Mucosa of stomach (tissue), 1 donor: ENCODE data around the gene CEP164.

ENCODE experiments used
- H3K27me3 ChIP-seq: one replicate; pipeline ENCODE4 v1.7.0; 2013; ENCODE audit warnings: mild to moderate bottlenecking, low read length; ENCODE audit not compliant: control insufficient read depth, insufficient read depth
- H3K36me3 ChIP-seq: one replicate; pipeline ENCODE4 v1.7.0; 2013; ENCODE audit warnings: low read length; ENCODE audit not compliant: control insufficient read depth, insufficient read depth
- H3K4me1 ChIP-seq: one replicate; pipeline ENCODE4 v1.7.0; 2013; ENCODE audit warnings: mild to moderate bottlenecking, low read length; ENCODE audit not compliant: control insufficient read depth, insufficient read depth
- H3K4me3 ChIP-seq: one replicate; pipeline ENCODE4 v1.7.0; 2013; ENCODE audit warnings: low read length
- H3K9ac ChIP-seq: one replicate; pipeline ENCODE4 v1.7.0; 2013; ENCODE audit warnings: mild to moderate bottlenecking, low read length, moderate library complexity
- H3K9me3 ChIP-seq: one replicate; pipeline ENCODE4 v1.7.0; 2013; ENCODE audit warnings: mild to moderate bottlenecking, low read length, moderate library complexity; ENCODE audit not compliant: control insufficient read depth
- donor health status: Pancreatic carcinoma.

Gene CEP164

GRCh38 chr11:117295438-117296137, 32.1 kb upstream of the CEP164 start:
- Histone ChIP-seq H3K36me3 (peaks cover 4% of the 10 kb centered on the region), H3K9ac (no peak overlapping the region)

GRCh38 chr11:117296881-117297280, 30.8 kb upstream of the CEP164 start:
- H3K9ac ChIP-seq = no peak overlapping the region
- H3K4me3 ChIP-seq = no peak overlapping the region
- H3K4me1 ChIP-seq = peaks cover 16% of the 10 kb centered on the region

More at GRCh38 chr11:117295438-117296137, 32.1 kb upstream of the CEP164 start:
- H3K4me3 ChIP-seq = no peak overlapping the region
- H3K9me3 ChIP-seq = no peaks in the 10 kb centered on the region
- H3K4me1 ChIP-seq = peaks cover 16% of the 10 kb centered on the region
- no peaks in the 10 kb centered on the region for H3K27me3 ChIP-seq

DNA sequence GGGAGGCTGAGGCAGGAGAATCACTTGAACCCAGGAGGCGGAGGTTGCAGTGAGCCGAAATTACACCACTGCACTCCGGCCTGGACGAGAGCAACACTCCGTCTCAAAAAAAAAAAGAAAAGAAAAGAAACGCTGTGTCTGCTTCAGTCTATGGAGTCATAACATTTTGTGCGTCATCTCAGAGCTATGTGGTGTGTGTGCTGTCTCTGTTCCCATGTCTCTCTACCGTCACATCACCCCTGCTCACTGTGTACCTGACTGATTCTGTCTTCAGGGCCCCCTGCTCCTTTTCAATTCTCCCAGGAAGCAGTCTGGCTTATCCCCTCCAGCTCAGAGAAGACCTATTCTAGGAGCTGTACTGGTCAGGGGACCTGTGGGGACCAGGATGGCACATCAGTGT, 29.5 kb upstream of the CEP164 start:
- no peaks in the 10 kb centered on the region for H3K36me3 ChIP-seq
- no peaks in the 10 kb centered on the region for H3K9me3 ChIP-seq
- no peaks in the 10 kb centered on the region for H3K27me3 ChIP-seq
- H3K9ac ChIP-seq = no peak overlapping the region
- peaks cover 16% of the 10 kb centered on the region for H3K4me1 ChIP-seq
- H3K4me3 ChIP-seq = no peak overlapping the region

More at GRCh38 chr11:117296881-117297280, 30.8 kb upstream of the CEP164 start:
- Histone ChIP-seq H3K9me3 (no peaks in the 10 kb centered on the region), H3K36me3 (peaks cover 4% of the 10 kb centered on the region), H3K27me3 (no peaks in the 10 kb centered on the region)

- Histone ChIP-seq H3K4me3 (no peak overlapping the region), H3K27me3 (no peaks in the 10 kb centered on the region), H3K9ac (peak overlapping the region; percentile 32), H3K4me1 (peaks cover 16% of the 10 kb centered on the region), H3K9me3 (no peaks in the 10 kb centered on the region), H3K36me3 (no peaks in the 10 kb centered on the region)
Observed at GRCh38 chr11:117299351-117300282, 28.0 kb upstream of the CEP164 start.

- H3K9ac ChIP-seq = peak overlapping the region; percentile 32
- H3K27me3 ChIP-seq = no peaks in the 10 kb centered on the region
- no peaks in the 10 kb centered on the region for H3K9me3 ChIP-seq
- H3K4me1 ChIP-seq = peaks cover 16% of the 10 kb centered on the region
- no peak overlapping the region for H3K4me3 ChIP-seq
- H3K36me3 ChIP-seq = no peaks in the 10 kb centered on the region
Observed at GRCh38 chr11:117300283-117300663, 27.4 kb upstream of the CEP164 start.

DNA sequence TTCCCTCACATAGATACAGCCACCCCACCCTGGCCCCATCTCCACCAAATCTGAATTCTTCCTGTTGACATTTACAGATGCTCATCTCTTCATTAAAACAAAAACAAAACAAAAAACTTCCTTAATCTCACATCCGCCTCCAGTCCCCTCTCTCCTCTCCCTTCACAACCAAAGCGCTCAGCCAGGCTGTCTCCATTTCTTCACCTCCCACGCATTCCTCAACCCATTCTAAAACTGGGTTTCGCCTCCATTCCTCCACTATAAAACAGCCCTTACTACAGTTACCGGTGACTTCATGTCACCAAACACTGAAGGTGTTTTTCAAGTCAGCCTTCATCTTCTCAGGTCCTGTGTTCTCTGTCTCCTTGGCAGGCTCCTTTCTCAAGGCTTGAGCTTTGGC, 26.9 kb upstream of the CEP164 start:
- Histone ChIP-seq H3K36me3 (no peaks in the 10 kb centered on the region), H3K9ac (peak overlapping the region; percentile 32), H3K4me3 (no peak overlapping the region)

DNA sequence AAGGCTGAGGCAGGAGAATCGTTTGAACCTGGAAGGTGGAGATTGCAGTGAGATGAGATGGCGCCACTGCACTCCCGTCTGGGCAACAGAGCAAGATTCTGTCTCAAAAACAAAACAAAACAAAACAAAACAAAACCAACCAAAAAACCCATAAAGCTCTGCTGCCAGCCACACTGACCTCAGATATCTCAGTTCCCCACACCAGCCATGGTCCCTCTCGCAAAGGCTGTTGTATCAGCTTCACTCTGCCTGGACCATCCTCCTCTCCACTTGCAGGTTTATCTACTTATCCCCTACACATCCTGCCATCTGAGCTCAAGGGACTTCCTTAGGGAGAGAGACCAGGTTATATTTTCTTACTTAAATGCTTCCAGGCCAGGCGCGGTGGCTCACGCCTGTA, 25.4 kb upstream of the CEP164 start:
- Histone ChIP-seq H3K9me3 (no peaks in the 10 kb centered on the region), H3K4me3 (no peak overlapping the region), H3K4me1 (peaks cover 16% of the 10 kb centered on the region), H3K27me3 (no peaks in the 10 kb centered on the region), H3K36me3 (no peaks in the 10 kb centered on the region), H3K9ac (no peak overlapping the region)

More for the DNA sequence above, 26.9 kb upstream of the CEP164 start:
- H3K9me3 ChIP-seq = no peaks in the 10 kb centered on the region
- peaks cover 16% of the 10 kb centered on the region for H3K4me1 ChIP-seq
- H3K27me3 ChIP-seq = no peaks in the 10 kb centered on the region

GRCh38 chr11:117303101-117303500, 24.6 kb upstream of the CEP164 start:
- no peak overlapping the region for H3K9ac ChIP-seq
- no peaks in the 10 kb centered on the region for H3K9me3 ChIP-seq
- no peak overlapping the region for H3K4me3 ChIP-seq
- H3K36me3 ChIP-seq = no peaks in the 10 kb centered on the region
- no peaks in the 10 kb centered on the region for H3K27me3 ChIP-seq
- peaks cover 16% of the 10 kb centered on the region for H3K4me1 ChIP-seq

DNA sequence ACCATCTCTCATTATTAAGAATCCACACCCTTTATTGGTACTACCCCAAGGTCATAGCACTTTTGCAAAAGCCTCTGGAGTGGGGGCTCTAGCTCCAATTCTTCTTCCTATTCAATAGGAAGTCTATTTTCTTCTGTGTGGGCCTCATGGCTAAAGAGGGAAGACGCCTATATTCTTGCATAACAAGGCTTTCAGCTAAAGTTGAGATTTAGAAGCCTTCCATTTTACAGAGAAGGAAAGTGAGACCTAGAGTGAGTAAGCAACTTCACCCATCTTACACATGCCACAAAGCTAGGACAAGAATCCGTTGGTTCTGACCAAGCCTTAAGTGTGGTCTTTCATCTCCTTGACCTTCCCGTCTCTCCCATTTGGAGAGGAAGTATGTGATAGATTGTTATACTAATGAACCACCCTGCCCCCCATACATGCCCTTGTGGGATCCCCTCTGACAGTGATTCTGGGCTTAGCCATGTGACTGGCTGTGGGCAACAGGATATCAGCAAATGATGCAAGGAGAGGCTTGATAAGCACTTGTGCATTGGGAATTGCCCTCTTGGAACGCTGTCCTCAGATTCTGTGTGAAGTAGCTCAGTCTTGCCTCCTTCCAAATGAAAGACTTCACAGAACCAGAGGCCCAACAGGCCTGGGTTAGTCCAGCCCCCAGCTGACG, 23.9 kb upstream of the CEP164 start:
- no peak overlapping the region for H3K4me3 ChIP-seq
- peaks cover 16% of the 10 kb centered on the region for H3K4me1 ChIP-seq
- no peaks in the 10 kb centered on the region for H3K9me3 ChIP-seq
- H3K36me3 ChIP-seq = no peaks in the 10 kb centered on the region
- no peak overlapping the region for H3K9ac ChIP-seq
- H3K27me3 ChIP-seq = no peaks in the 10 kb centered on the region

DNA sequence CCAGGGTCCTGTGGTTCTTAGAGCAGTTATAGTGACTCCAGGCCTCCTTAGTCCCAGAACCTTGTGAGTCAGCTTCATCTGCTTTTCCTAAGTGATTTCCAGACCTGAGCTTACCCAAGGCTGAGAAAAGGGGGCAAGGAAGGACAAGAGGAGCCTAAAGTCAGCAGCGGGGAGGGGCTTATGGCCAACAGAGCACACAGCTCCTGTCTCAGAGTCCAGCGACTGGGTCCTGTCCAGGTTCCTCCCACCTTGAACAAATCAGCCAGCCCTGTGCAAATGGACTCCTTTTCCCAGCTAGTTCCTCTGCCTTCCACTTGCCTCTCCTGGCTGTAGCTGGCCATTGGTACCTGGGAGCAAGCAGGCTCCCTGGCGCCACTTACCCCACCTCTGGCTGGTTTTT, 22.5 kb upstream of the CEP164 start:
- peaks cover 5% of the 10 kb centered on the region for H3K4me1 ChIP-seq
- no peaks in the 10 kb centered on the region for H3K36me3 ChIP-seq
- no peaks in the 10 kb centered on the region for H3K9me3 ChIP-seq
- no peaks in the 10 kb centered on the region for H3K27me3 ChIP-seq
- H3K4me3 ChIP-seq = no peak overlapping the region
- no peak overlapping the region for H3K9ac ChIP-seq

GRCh38 chr11:117309310-117309709, 18.3 kb upstream of the CEP164 start:
- H3K36me3 ChIP-seq = no peaks in the 10 kb centered on the region
- H3K4me1 ChIP-seq = no peaks in the 10 kb centered on the region
- no peaks in the 10 kb centered on the region for H3K27me3 ChIP-seq
- no peaks in the 10 kb centered on the region for H3K9me3 ChIP-seq
- no peak overlapping the region for H3K9ac ChIP-seq
- no peak overlapping the region for H3K4me3 ChIP-seq

DNA sequence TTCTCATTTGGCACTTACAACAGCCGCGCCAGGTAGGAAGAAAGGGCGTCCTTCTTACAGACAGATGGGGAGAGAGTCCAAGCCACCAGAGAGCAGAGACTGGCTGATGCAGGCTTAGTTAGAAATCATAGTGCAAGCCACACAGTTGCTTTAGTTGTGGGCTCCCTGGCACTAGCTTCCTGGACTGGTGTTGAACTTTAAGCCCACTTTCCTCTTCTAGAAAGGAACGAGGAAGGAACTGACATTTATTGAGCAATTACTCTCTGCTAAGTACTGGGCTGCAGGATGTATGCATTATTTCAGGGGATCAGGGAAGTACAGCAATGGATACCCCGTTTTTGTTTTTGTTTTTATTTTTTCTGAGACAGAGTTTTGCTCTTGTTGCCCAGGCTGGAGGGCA, 14.6 kb upstream of the CEP164 start:
- Histone ChIP-seq H3K9ac (no peak overlapping the region), H3K4me3 (no peak overlapping the region)

More for the DNA sequence above, 14.6 kb upstream of the CEP164 start:
- peaks cover 10% of the 10 kb centered on the region for H3K27me3 ChIP-seq
- H3K4me1 ChIP-seq = peaks cover 7% of the 10 kb centered on the region
- H3K9me3 ChIP-seq = no peaks in the 10 kb centered on the region
- no peaks in the 10 kb centered on the region for H3K36me3 ChIP-seq
